ENCODE measurements around the gene DAGLA. TPM values are rescaled to one million over a fixed set of nuclear protein-coding genes. Genes with fewer than 3 reads are reported as not detected.

The DAGLA gene
- total RNA-seq, 1 experiment from 2014 or later, result not detected

GRCh38 chr11:61684870-61685616 is 4.9 kb downstream of the DAGLA start:
- H3K9me3 ChIP-seq (ENCODE audit: low read length), result no peaks in the 10 kb centered on the region
- H4K20me1 ChIP-seq (ENCODE audit: insufficient read depth, low read depth, low read length), result no peaks in the 10 kb centered on the region
- no peak overlapping the region for H3K4me3 ChIP-seq (ENCODE audit: low read length)

GRCh38 chr11:61685617-61685967 is 5.4 kb downstream of the DAGLA start:
- Histone ChIP-seq H4K20me1 (ENCODE audit: insufficient read depth, low read depth, low read length) (no peaks in the 10 kb centered on the region), H3K9me2 (replicated peaks; ENCODE audit: insufficient read depth, low read length) (no peaks in the 10 kb centered on the region), H3K36me3 (ENCODE audit: insufficient read depth, low read length) (no peaks in the 10 kb centered on the region), H2AFZ (ENCODE audit: low read length) (no peak overlapping the region), H3K27ac (ENCODE audit: low read length) (no peak overlapping the region), H3K9me3 (ENCODE audit: low read length) (no peaks in the 10 kb centered on the region), H3K4me1 (ENCODE audit: low read length) (no peaks in the 10 kb centered on the region), H3K79me2 (ENCODE audit: low read length) (no peaks in the 10 kb centered on the region), H3K27me3 (ENCODE audit: low read length) (no peaks in the 10 kb centered on the region), H3K4me2 (ENCODE audit: low read depth, low read length, poor library complexity, severe bottlenecking) (no peak overlapping the region), H3K9ac (ENCODE audit: low read length) (no peak overlapping the region), H3K4me3 (ENCODE audit: low read length) (no peak overlapping the region)
- DNase-seq, result no peak

More at GRCh38 chr11:61684870-61685616, 4.9 kb downstream of the DAGLA start:
- no peaks in the 10 kb centered on the region for H3K4me1 ChIP-seq (ENCODE audit: low read length)
- no peak overlapping the region for H3K9ac ChIP-seq (ENCODE audit: low read length)
- H3K9me2 ChIP-seq (replicated peaks; ENCODE audit: insufficient read depth, low read length), result no peaks in the 10 kb centered on the region
- no peaks in the 10 kb centered on the region for H3K36me3 ChIP-seq (ENCODE audit: insufficient read depth, low read length)
- no peak overlapping the region for H3K27ac ChIP-seq (ENCODE audit: low read length)
- DNase-seq, result no peak
- no peaks in the 10 kb centered on the region for H3K27me3 ChIP-seq (ENCODE audit: low read length)
- H2AFZ ChIP-seq (ENCODE audit: low read length), result no peak overlapping the region
- no peak overlapping the region for H3K4me2 ChIP-seq (ENCODE audit: low read depth, low read length, poor library complexity, severe bottlenecking)
- H3K79me2 ChIP-seq (ENCODE audit: low read length), result no peaks in the 10 kb centered on the region

GRCh38 chr11:61686066-61686465 is 5.9 kb downstream of the DAGLA start:
- no peaks in the 10 kb centered on the region for H3K36me3 ChIP-seq (ENCODE audit: insufficient read depth, low read length)
- no peaks in the 10 kb centered on the region for H3K9me3 ChIP-seq (ENCODE audit: low read length)
- no peaks in the 10 kb centered on the region for H4K20me1 ChIP-seq (ENCODE audit: insufficient read depth, low read depth, low read length)
- DNase-seq, result no peak
- no peaks in the 10 kb centered on the region for H3K4me1 ChIP-seq (ENCODE audit: low read length)
- H3K79me2 ChIP-seq (ENCODE audit: low read length), result no peaks in the 10 kb centered on the region
- H2AFZ ChIP-seq (ENCODE audit: low read length), result no peak overlapping the region
- no peaks in the 10 kb centered on the region for H3K9me2 ChIP-seq (replicated peaks; ENCODE audit: insufficient read depth, low read length)
- H3K9ac ChIP-seq (ENCODE audit: low read length), result no peak overlapping the region
- no peak overlapping the region for H3K27ac ChIP-seq (ENCODE audit: low read length)
- no peak overlapping the region for H3K4me3 ChIP-seq (ENCODE audit: low read length)
- H3K4me2 ChIP-seq (ENCODE audit: low read depth, low read length, poor library complexity, severe bottlenecking), result no peak overlapping the region
- no peaks in the 10 kb centered on the region for H3K27me3 ChIP-seq (ENCODE audit: low read length)

- H3K79me2 ChIP-seq (ENCODE audit: low read length), result no peaks in the 10 kb centered on the region
- H3K27me3 ChIP-seq (ENCODE audit: low read length), result no peaks in the 10 kb centered on the region
Measured at GRCh38 chr11:61686469-61686868, 6.3 kb downstream of the DAGLA start.

GRCh38 chr11:61687420-61687819 is 7.2 kb downstream of the DAGLA start:
- no peak for DNase-seq
- no peaks in the 10 kb centered on the region for H3K27me3 ChIP-seq (ENCODE audit: low read length)
- H3K36me3 ChIP-seq (ENCODE audit: insufficient read depth, low read length), result no peaks in the 10 kb centered on the region
- no peaks in the 10 kb centered on the region for H3K9me3 ChIP-seq (ENCODE audit: low read length)
- H3K79me2 ChIP-seq (ENCODE audit: low read length), result no peaks in the 10 kb centered on the region
- H3K4me2 ChIP-seq (ENCODE audit: low read depth, low read length, poor library complexity, severe bottlenecking), result no peak overlapping the region
- H4K20me1 ChIP-seq (ENCODE audit: insufficient read depth, low read depth, low read length), result no peaks in the 10 kb centered on the region
- H3K9me2 ChIP-seq (replicated peaks; ENCODE audit: insufficient read depth, low read length), result no peaks in the 10 kb centered on the region
- H3K27ac ChIP-seq (ENCODE audit: low read length), result no peak overlapping the region
- no peak overlapping the region for H3K9ac ChIP-seq (ENCODE audit: low read length)
- no peak overlapping the region for H2AFZ ChIP-seq (ENCODE audit: low read length)
- no peaks in the 10 kb centered on the region for H3K4me1 ChIP-seq (ENCODE audit: low read length)
- no peak overlapping the region for H3K4me3 ChIP-seq (ENCODE audit: low read length)

More at GRCh38 chr11:61686469-61686868, 6.3 kb downstream of the DAGLA start:
- Histone ChIP-seq H3K4me3 (ENCODE audit: low read length) (no peak overlapping the region), H3K9me3 (ENCODE audit: low read length) (no peaks in the 10 kb centered on the region), H3K4me2 (ENCODE audit: low read depth, low read length, poor library complexity, severe bottlenecking) (no peak overlapping the region), H4K20me1 (ENCODE audit: insufficient read depth, low read depth, low read length) (no peaks in the 10 kb centered on the region), H3K27ac (ENCODE audit: low read length) (no peak overlapping the region), H2AFZ (ENCODE audit: low read length) (no peak overlapping the region), H3K4me1 (ENCODE audit: low read length) (no peaks in the 10 kb centered on the region), H3K9ac (ENCODE audit: low read length) (no peak overlapping the region), H3K36me3 (ENCODE audit: insufficient read depth, low read length) (no peaks in the 10 kb centered on the region), H3K9me2 (replicated peaks; ENCODE audit: insufficient read depth, low read length) (no peaks in the 10 kb centered on the region)
- DNase-seq, result no peak

- Histone ChIP-seq H3K79me2 (ENCODE audit: low read length) (no peaks in the 10 kb centered on the region), H3K9me3 (ENCODE audit: low read length) (no peaks in the 10 kb centered on the region), H4K20me1 (ENCODE audit: insufficient read depth, low read depth, low read length) (no peaks in the 10 kb centered on the region), H3K4me1 (ENCODE audit: low read length) (no peaks in the 10 kb centered on the region), H3K27ac (ENCODE audit: low read length) (no peak overlapping the region), H3K9me2 (replicated peaks; ENCODE audit: insufficient read depth, low read length) (no peaks in the 10 kb centered on the region), H2AFZ (ENCODE audit: low read length) (no peak overlapping the region), H3K9ac (ENCODE audit: low read length) (no peak overlapping the region), H3K4me3 (ENCODE audit: low read length) (no peak overlapping the region), H3K27me3 (ENCODE audit: low read length) (no peaks in the 10 kb centered on the region), H3K4me2 (ENCODE audit: low read depth, low read length, poor library complexity, severe bottlenecking) (no peak overlapping the region), H3K36me3 (ENCODE audit: insufficient read depth, low read length) (no peaks in the 10 kb centered on the region)
- no peak for DNase-seq
Measured at GRCh38 chr11:61688365-61689163, 8.4 kb downstream of the DAGLA start.

- Histone ChIP-seq H3K4me3 (ENCODE audit: low read length) (no peak overlapping the region), H3K79me2 (ENCODE audit: low read length) (no peaks in the 10 kb centered on the region), H3K4me1 (ENCODE audit: low read length) (no peaks in the 10 kb centered on the region), H3K36me3 (ENCODE audit: insufficient read depth, low read length) (no peaks in the 10 kb centered on the region), H3K9me3 (ENCODE audit: low read length) (no peaks in the 10 kb centered on the region), H2AFZ (ENCODE audit: low read length) (no peak overlapping the region), H3K9ac (ENCODE audit: low read length) (no peak overlapping the region), H3K27ac (ENCODE audit: low read length) (no peak overlapping the region), H3K27me3 (ENCODE audit: low read length) (no peaks in the 10 kb centered on the region), H3K9me2 (replicated peaks; ENCODE audit: insufficient read depth, low read length) (no peaks in the 10 kb centered on the region), H4K20me1 (ENCODE audit: insufficient read depth, low read depth, low read length) (no peaks in the 10 kb centered on the region), H3K4me2 (ENCODE audit: low read depth, low read length, poor library complexity, severe bottlenecking) (no peak overlapping the region)
- DNase-seq, result no peak
Measured at GRCh38 chr11:61689164-61689496, 8.9 kb downstream of the DAGLA start.

- H4K20me1 ChIP-seq (ENCODE audit: insufficient read depth, low read depth, low read length), result no peaks in the 10 kb centered on the region
- no peak overlapping the region for H3K4me2 ChIP-seq (ENCODE audit: low read depth, low read length, poor library complexity, severe bottlenecking)
- no peaks in the 10 kb centered on the region for H3K4me1 ChIP-seq (ENCODE audit: low read length)
- H3K27ac ChIP-seq (ENCODE audit: low read length), result no peak overlapping the region
- no peaks in the 10 kb centered on the region for H3K9me3 ChIP-seq (ENCODE audit: low read length)
- H3K9ac ChIP-seq (ENCODE audit: low read length), result no peak overlapping the region
- no peaks in the 10 kb centered on the region for H3K9me2 ChIP-seq (replicated peaks; ENCODE audit: insufficient read depth, low read length)
- no peaks in the 10 kb centered on the region for H3K79me2 ChIP-seq (ENCODE audit: low read length)
- DNase-seq, result no peak
- no peak overlapping the region for H2AFZ ChIP-seq (ENCODE audit: low read length)
- no peaks in the 10 kb centered on the region for H3K27me3 ChIP-seq (ENCODE audit: low read length)
- H3K4me3 ChIP-seq (ENCODE audit: low read length), result no peak overlapping the region
- H3K36me3 ChIP-seq (ENCODE audit: insufficient read depth, low read length), result no peaks in the 10 kb centered on the region
Measured at GRCh38 chr11:61690706-61691379, 10.7 kb downstream of the DAGLA start.
